SK-N-MC (cell line): ENCODE results near the gene PHF14.
A peak's percentile ranks its signal among the peaks of the same experiment; 100 is the strongest.

Source experiments
- DNase-seq: peaks from one replicate; pipeline ENCODE4 v3.0.0-alpha.2; 2011; ENCODE audit warnings: low read depth, low spot score
- H3K27ac ChIP-seq: fragments of 200-600 bp; sonication (generic); 2 replicates; pipeline ENCODE4 v1.5.1; 2016; ENCODE audit warnings: mixed run types
- H3K36me3 ChIP-seq: fragments of 200-600 bp; sonication (generic); 2 replicates; pipeline ENCODE4 v1.6.1; 2017; ENCODE audit warnings: antibody characterized with exemption, low read length, mixed read lengths; ENCODE audit not compliant: insufficient read depth
- H3K4me3 ChIP-seq: fragments of 200-600 bp; sonication (generic); 2 replicates; pipeline ENCODE4 v1.5.1; 2016
- H3K9ac ChIP-seq: fragments of 200-600 bp; sonication (generic); 2 replicates; pipeline ENCODE4 v1.8.0; 2017; ENCODE audit warnings: mixed run types, mixed read lengths; ENCODE audit not compliant: insufficient read length
- H3K9me3 ChIP-seq: fragments of 200-600 bp; sonication (generic); 2 replicates; pipeline ENCODE4 v1.6.1; 2017; ENCODE audit warnings: low read depth, mild to moderate bottlenecking, antibody characterized with exemption, low read length, moderate library complexity, mixed read lengths
- EZH2 ChIP-seq: fragments of 200-600 bp; sonication (generic); IDR thresholded peaks from one replicate; pipeline ENCODE4 v1.6.1; 2017; ENCODE audit warnings: antibody characterized with exemption
- FOXP2 ChIP-seq: optimal IDR thresholded peaks from 2 replicates; pipeline ENCODE3; 2011; ENCODE audit warnings: mild to moderate bottlenecking, moderate library complexity; ENCODE audit not compliant: insufficient read depth; ENCODE audit errors: extremely low read length, control extremely low read depth
- POLR2AphosphoS5 ChIP-seq: IDR thresholded peaks from 2 replicates; pipeline ENCODE4 v1.6.1; 2012; ENCODE audit warnings: mild to moderate bottlenecking, low read depth, low read length, borderline replicate concordance

The PHF14 gene

GRCh38 chr7:11120068-11120664, 146.5 kb downstream of the PHF14 start:
- Histone ChIP-seq H3K9ac (no peak overlapping the region), H3K27ac (peak overlapping the region; percentile 39; the same call in 1 of the 2 replicates), H3K9me3 (no peaks in the 10 kb centered on the region), H3K4me3 (no peak overlapping the region), H3K36me3 (peaks cover 23% of the 10 kb centered on the region)
- TF ChIP-seq FOXP2 = no peak
- TF ChIP-seq EZH2 = no peak
- no peak for TF ChIP-seq POLR2AphosphoS5
- DNase-seq = no peak

- Histone ChIP-seq H3K36me3 (peaks cover 23% of the 10 kb centered on the region), H3K4me3 (no peak overlapping the region), H3K9ac (no peak overlapping the region), H3K27ac (peak overlapping the region; percentile 39; the same call in 1 of the 2 replicates), H3K9me3 (no peaks in the 10 kb centered on the region)
- no peak for TF ChIP-seq FOXP2
- no peak for DNase-seq
These were observed 147.1 kb downstream of the PHF14 start for GRCh38 chr7:11120675-11121220.

- no peaks in the 10 kb centered on the region for H3K9me3 ChIP-seq
- no peak for TF ChIP-seq EZH2
- peak overlapping the region; percentile 70 for H3K27ac ChIP-seq
- no peak overlapping the region for H3K9ac ChIP-seq
- H3K4me3 ChIP-seq = no peak overlapping the region
- no peak for DNase-seq
- peaks cover 13% of the 10 kb centered on the region for H3K36me3 ChIP-seq
These were observed 151.3 kb downstream of the PHF14 start for GRCh38 chr7:11124856-11125559.

GRCh38 chr7:11127114-11127785, 153.6 kb downstream of the PHF14 start:
- H3K36me3 ChIP-seq = peaks cover 12% of the 10 kb centered on the region
- H3K4me3 ChIP-seq = 0 out of 2 replicates have a peak overlapping the region, but pooled peaks have one; percentile 4
- peak overlapping the region; percentile 70 for H3K27ac ChIP-seq
- DNase-seq = no peak
- H3K9me3 ChIP-seq = no peaks in the 10 kb centered on the region
- no peak overlapping the region for H3K9ac ChIP-seq
- TF ChIP-seq EZH2 = no peak

GRCh38 chr7:11127988-11128387, 154.3 kb downstream of the PHF14 start:
- TF ChIP-seq POLR2AphosphoS5 (no peak), FOXP2 (no peak), EZH2 (no peak)
- Histone ChIP-seq H3K27ac (peak overlapping the region; percentile 70), H3K9ac (no peak overlapping the region), H3K9me3 (no peaks in the 10 kb centered on the region), H3K4me3 (0 out of 2 replicates have a peak overlapping the region, but pooled peaks have one; percentile 4), H3K36me3 (peaks cover 12% of the 10 kb centered on the region)
- DNase-seq = no peak

GRCh38 chr7:11128498-11128897, 154.8 kb downstream of the PHF14 start:
- Histone ChIP-seq H3K9me3 (no peaks in the 10 kb centered on the region), H3K4me3 (no peak overlapping the region), H3K9ac (peak overlapping the region; percentile 5), H3K36me3 (peaks cover 12% of the 10 kb centered on the region), H3K27ac (peak overlapping the region; percentile 70)
- no peak for DNase-seq
- TF ChIP-seq FOXP2 (no peak), EZH2 (no peak), POLR2AphosphoS5 (no peak)

- Histone ChIP-seq H3K27ac (peak overlapping the region; percentile 70), H3K36me3 (peaks cover 19% of the 10 kb centered on the region), H3K9ac (no peak overlapping the region), H3K9me3 (no peaks in the 10 kb centered on the region), H3K4me3 (peak overlapping the region; percentile 19; the same call in 1 of the 2 replicates)
- DNase-seq = peak; percentile 64
- TF ChIP-seq EZH2 = no peak
- TF ChIP-seq FOXP2 = no peak
- TF ChIP-seq POLR2AphosphoS5 = 0 out of 2 replicates have a peak, but pooled peaks have one; percentile 19
These were observed 156.3 kb downstream of the PHF14 start for GRCh38 chr7:11130012-11130411.

- no peaks in the 10 kb centered on the region for H3K9me3 ChIP-seq
- H3K36me3 ChIP-seq = peaks cover 23% of the 10 kb centered on the region
- H3K4me3 ChIP-seq = peak overlapping the region; percentile 19; the same call in 1 of the 2 replicates
- no peak overlapping the region for H3K9ac ChIP-seq
- TF ChIP-seq FOXP2 = no peak
- TF ChIP-seq POLR2AphosphoS5 = no peak
- no peak for TF ChIP-seq EZH2
- H3K27ac ChIP-seq = peak overlapping the region; percentile 63
- DNase-seq = no peak
These were observed 156.9 kb downstream of the PHF14 start for GRCh38 chr7:11130601-11131000.
